ENCODE data around the gene SPEM2. TPM values are rescaled to one million over a fixed set of nuclear protein-coding genes. Genes with fewer than 3 reads are reported as not detected.

SPEM2 gene
- not detected in 2 replicates for total RNA-seq (2021)
- long read RNA-seq: 0 reads

- H3K56ac ChIP-seq (ENCODE audit: insufficient read length, low read depth, low read length): no peak within 1 kb of the TSS
- no CpG with 5 or more reads among the region's 7 CpGs for WGBS (ENCODE audit: extremely low coverage, insufficient read length, low lambda C conversion rate)
- no peak within 1 kb of the TSS for H4K5ac ChIP-seq (ENCODE audit: insufficient read length, low read depth, low read length)
- no peak within 1 kb of the TSS for H3K9ac ChIP-seq (ENCODE audit: extremely low read depth, insufficient read length, low read length)
- H2BK5ac ChIP-seq (ENCODE audit: insufficient read length, low read length): no peak within 1 kb of the TSS
- H3K27me3 Mint-ChIP-seq (ENCODE audit: low read depth): peaks cover 9% of the 10 kb centered on the region
- H2AFZ ChIP-seq (ENCODE audit: low read length): no peak within 1 kb of the TSS
- no peak for TF ChIP-seq CTCF (conservative IDR thresholded peaks at IDR 0.05)
- H3K4ac ChIP-seq (ENCODE audit: low read depth, low read length): no peak within 1 kb of the TSS
- no peaks in the 10 kb centered on the region for H3K79me2 ChIP-seq (ENCODE audit: insufficient read depth, low read length)
- H4K8ac ChIP-seq (replicated peaks; ENCODE audit: insufficient read length, low read depth, low read length): no peak within 1 kb of the TSS
- no peak within 1 kb of the TSS; a peak in 1 of 7 replicates for H3K27ac Mint-ChIP-seq
- no peak within 1 kb of the TSS for H3T11ph ChIP-seq (ENCODE audit: low read length)
- H2BK20ac ChIP-seq (ENCODE audit: low read depth, low read length, poor library complexity, severe bottlenecking): no peak within 1 kb of the TSS
- H3K27me3 ChIP-seq (ENCODE audit: insufficient read depth, low read length): no peaks in the 10 kb centered on the region
- no peaks in the 10 kb centered on the region for H3K23me2 ChIP-seq (ENCODE audit: insufficient read length, low read depth, low read length, poor library complexity, severe bottlenecking)
- H2AK5ac ChIP-seq (ENCODE audit: insufficient read length, low read length): no peak within 1 kb of the TSS
- DNase-seq: no peak
- H4K91ac ChIP-seq (ENCODE audit: insufficient read length, low read depth, low read length): no peak within 1 kb of the TSS
- H2BK120ac ChIP-seq (ENCODE audit: low read depth, low read length, poor library complexity, severe bottlenecking): no peak within 1 kb of the TSS
- H3K14ac ChIP-seq (ENCODE audit: insufficient read depth, low read length): no peak within 1 kb of the TSS
- H3K4me1 ChIP-seq (ENCODE audit: insufficient read depth, low read length): no peaks in the 10 kb centered on the region
- H3K4me2 ChIP-seq (ENCODE audit: insufficient read depth, insufficient read length, low read length): no peak within 1 kb of the TSS
- no peaks in the 10 kb centered on the region for H3K9me3 ChIP-seq (ENCODE audit: control insufficient read depth, low read depth, low read length)
- no peaks in the 10 kb centered on the region for H4K20me1 ChIP-seq (ENCODE audit: control insufficient read depth, insufficient read depth, insufficient read length)
- H2BK15ac ChIP-seq (ENCODE audit: low read depth, low read length): no peak within 1 kb of the TSS
- H3K27ac ChIP-seq (ENCODE audit: insufficient read length, low read depth, low read length): no peak within 1 kb of the TSS
- H3K79me1 ChIP-seq (ENCODE audit: insufficient read depth, low read depth, low read length, poor library complexity, severe bottlenecking): no peaks in the 10 kb centered on the region
- no peak within 1 kb of the TSS for H3K4me3 Mint-ChIP-seq
- no peak within 1 kb of the TSS for H3K23ac ChIP-seq (ENCODE audit: insufficient read length, low read depth, low read length)
- H2BK12ac ChIP-seq (ENCODE audit: insufficient read length, low read depth, low read length): no peak within 1 kb of the TSS
- no peaks in the 10 kb centered on the region; a peak in 1 of 5 replicates for H3K9me3 Mint-ChIP-seq
- H3K36me3 Mint-ChIP-seq (ENCODE audit: insufficient read depth in 1 of 3, low read depth in 3 of 3): no peaks in the 10 kb centered on the region
- peaks cover 0 to 6% of the 10 kb centered on the region in 2 experiments; a peak in 2 of 4 replicates for H3K4me1 Mint-ChIP-seq
- H3K18ac ChIP-seq (ENCODE audit: insufficient read length, low read depth, low read length): no peak within 1 kb of the TSS
Measured at GRCh38 chr17:7425316-7425715, at the start of gene SPEM2. TSS of gene SPEM2 (plus strand) at chr17:7425616. CDS start at chr17:7425689, 73 bp downstream.
